GM12874 (cell line): ENCODE results near the gene LRP2.

Experiments used
- CTCF ChIP-seq: IDR thresholded peaks from 2 replicates; pipeline ENCODE4 v1.5.1; 2011; ENCODE audit warnings: low read depth, mild to moderate bottlenecking, control low read depth, low read length, moderate library complexity; ENCODE audit not compliant: insufficient read depth

LRP2 gene

DNA sequence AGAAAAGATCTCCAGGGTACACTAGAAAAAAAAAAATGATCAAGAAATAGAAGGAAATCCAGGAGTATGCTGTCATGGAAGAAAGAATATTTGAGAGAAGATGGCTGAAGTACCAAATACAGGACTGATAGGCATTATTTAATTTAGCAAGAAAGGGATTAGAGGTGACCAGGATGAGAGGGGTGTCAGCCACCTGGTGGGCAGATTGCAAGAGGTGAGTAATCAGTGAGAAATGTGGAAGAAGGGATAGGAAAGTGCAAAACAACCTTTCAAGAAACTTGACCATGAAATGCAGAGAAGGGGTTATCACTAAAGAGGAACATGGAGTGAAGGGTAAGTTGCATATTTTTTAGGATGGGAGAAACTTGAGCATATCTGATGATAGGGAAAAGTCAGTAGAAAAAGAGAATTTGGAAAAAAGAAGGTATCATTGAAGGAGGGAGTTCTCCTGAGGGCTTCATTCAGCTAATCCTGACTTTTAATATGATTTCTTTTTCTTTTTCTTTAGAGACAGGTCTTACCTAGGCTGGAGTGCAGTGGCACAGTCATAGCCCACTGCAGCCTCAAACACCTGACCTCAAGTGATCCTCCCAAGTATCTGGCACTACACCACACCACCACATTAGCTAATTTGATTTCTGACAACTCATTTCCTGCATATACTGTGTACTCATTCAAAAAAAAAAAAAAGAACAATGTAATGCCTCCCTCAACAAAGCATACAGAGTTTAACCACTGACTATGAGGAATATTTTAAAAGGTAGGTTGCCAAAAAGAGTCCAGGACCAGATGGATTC lies 101.3 kb downstream of the LRP2 start:
- no peak for TF ChIP-seq CTCF

- no peak for TF ChIP-seq CTCF
Observed at GRCh38 chr2:169260246-169260645, 102.1 kb downstream of the LRP2 start.

GRCh38 chr2:169259402-169259801 lies 102.9 kb downstream of the LRP2 start:
- no peak for TF ChIP-seq CTCF

DNA sequence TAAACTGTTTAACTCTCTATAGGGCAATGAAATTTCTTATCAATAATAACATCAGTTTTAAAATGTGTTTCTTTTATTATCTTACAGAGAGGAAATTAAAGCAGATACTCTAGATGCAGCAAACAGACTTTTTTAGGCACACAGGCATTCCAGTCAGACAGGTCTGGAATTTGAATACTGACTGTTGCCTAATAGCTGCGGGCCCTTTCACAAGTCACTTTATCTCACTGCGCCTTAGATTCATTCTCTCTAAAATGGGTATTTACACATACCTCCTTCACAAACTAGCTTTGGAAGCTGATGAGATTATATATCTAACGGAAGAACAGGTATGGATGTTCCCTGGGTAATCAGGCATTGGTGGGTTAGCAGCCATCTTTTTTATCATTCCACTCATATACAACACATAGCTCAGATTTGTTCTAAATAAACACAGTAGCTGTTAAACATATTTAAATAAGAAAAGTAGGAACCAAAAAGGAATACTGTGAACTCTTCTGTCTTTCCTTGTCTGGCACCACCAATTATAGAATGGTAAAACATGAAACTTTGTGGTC lies 104.2 kb downstream of the LRP2 start:
- no peak for TF ChIP-seq CTCF

DNA sequence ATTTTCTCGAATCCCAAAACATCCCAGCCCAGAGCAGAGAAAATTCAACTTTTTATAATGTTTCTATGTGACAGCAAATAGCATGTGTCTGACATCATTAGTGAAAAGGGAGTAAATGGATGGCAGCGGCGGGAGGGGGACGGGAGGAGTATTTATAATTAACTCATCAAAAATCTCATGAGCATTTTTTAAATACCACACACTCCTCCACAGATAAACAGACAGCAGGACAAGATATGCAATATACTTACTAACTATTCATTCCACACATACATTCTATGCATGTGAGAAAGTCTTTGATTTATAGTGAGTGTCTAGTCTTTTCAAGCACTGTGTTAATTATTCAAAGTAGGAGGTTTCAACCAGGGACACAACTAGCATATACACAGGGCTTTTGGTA lies 107.6 kb downstream of the LRP2 start:
- TF ChIP-seq CTCF = no peak

DNA sequence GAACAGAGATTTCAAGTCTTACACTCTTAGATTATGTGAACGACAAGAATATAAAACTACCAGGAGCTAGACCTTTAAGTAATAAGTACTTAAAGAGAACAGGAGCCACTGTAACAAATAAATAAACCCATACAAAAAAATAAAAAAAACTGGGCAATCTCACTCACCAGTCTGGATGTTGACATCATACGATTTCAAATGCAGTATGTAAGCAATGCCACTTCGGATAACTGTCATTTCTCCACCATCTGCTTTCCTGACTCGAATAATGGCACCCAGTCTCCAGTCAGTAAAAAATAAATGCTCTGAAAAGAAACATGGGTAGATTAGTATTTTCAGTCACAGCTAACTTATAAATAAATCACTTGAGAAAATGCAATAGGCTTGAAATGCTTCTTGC lies 115.1 kb downstream of the LRP2 start:
- TF ChIP-seq CTCF = no peak

DNA sequence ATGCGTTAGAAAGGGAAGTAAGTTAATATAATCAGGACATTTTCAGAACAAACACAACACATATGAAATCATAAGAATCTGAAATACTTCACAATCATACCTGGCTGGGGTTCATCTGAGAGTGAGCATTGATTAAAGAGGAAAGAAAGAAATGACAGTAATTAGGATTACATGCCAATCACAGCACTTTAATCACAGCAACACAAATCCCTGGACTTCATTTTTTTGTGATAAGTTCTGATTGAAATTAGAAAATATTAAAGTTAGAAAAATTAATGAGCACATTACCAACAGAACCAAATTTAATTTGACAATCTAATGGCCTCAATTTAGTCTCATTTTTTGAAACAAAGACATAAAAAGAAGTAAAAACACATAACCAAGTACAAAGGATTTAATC lies 121.9 kb downstream of the LRP2 start:
- no peak for TF ChIP-seq CTCF
